Activated B cell treated with CpG ODN at 0.5 μM for 24 hours (primary cell): ENCODE results near the gene UQCRC1. TPM values are rescaled to one million over a fixed set of nuclear protein-coding genes. Genes with fewer than 3 reads are reported as not detected.

Source experiments
- ATAC-seq: fragments of 200-7000 bp; cut with Tn5 transposase; one replicate; pipeline ENCODE4 v1.10.0; 2021; ENCODE audit warnings: low read depth, mild to moderate bottlenecking, moderate library complexity
- CTCF ChIA-PET: fragments of 350-600 bp; sonication (Branson Sonifier 250); formaldehyde crosslinking; loops from one replicate; lab custom pipeline; 2021; ENCODE audit warnings: antibody characterized with exemption; lab: Charles Lee
- POLR2A ChIA-PET: fragments of 350-600 bp; sonication (Branson Sonifier 250); formaldehyde crosslinking; loops from one replicate; lab custom pipeline; 2021; ENCODE audit warnings: antibody characterized with exemption; lab: Charles Lee
- DNase-seq: peaks from one replicate; pipeline ENCODE4 v3.0.0; 2022
- H3K27ac Mint-ChIP-seq: one replicate; pipeline ENCODE4 v1.8.0; 2020; ENCODE audit warnings: mixed read lengths
- H3K27me3 Mint-ChIP-seq: one replicate; pipeline ENCODE4 v1.8.0; 2021; ENCODE audit warnings: mixed read lengths
- H3K36me3 Mint-ChIP-seq: one replicate; pipeline ENCODE4 v1.8.0; 2021; ENCODE audit warnings: low read depth, mixed read lengths
- H3K4me1 Mint-ChIP-seq: one replicate; pipeline ENCODE4 v1.8.0; 2021; ENCODE audit warnings: mixed read lengths
- H3K4me3 Mint-ChIP-seq: one replicate; pipeline ENCODE4 v1.8.0; 2020; ENCODE audit warnings: mild to moderate bottlenecking, mixed read lengths
- H3K9me3 Mint-ChIP-seq: one replicate; pipeline ENCODE4 v1.8.0; 2020; ENCODE audit warnings: mixed read lengths
- intact Hi-C: fragments of 100-400 bp; cut with micrococcal nuclease; formaldehyde crosslinking; loops from one replicate; pipeline ENCODE4 v1.15.1; 2024
- total RNA-seq: library from RNA; stranded (reverse); gene quantifications from 2 replicates; pipeline ENCODE4 v1.2.3, GENCODE V29; 2022
- TF ChIP-seq, protein P1 (sequence below): fragments of 200-600 bp; IDR thresholded peaks from one replicate; pipeline ENCODE4 v1.8.0; 2022; ENCODE audit warnings: antibody characterized with exemption, mild to moderate bottlenecking

Gene UQCRC1
- total RNA-seq, 1 donor from 2014 or later = 117 TPM

DNA sequence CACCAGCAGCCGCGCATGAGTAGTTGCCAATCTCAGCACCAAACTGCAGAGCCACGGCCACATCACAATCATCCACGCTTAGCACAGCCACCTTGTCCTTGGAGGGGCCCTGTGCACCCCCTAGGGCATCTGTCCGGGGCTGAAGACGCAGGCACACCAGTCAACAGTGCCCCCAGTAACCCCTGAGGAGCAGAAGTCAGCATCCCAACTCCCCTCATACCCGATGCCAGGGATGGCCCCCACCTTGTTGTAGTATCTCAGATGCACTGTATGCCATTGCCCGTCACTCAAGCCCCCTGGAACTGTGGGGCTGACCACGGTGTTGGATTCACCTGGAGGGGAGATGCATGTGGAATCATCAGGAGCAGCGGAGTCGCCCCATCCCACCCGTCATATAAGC is 45.6 kb upstream of the UQCRC1 start:
- H3K9me3 Mint-ChIP-seq = no peaks in the 10 kb centered on the region
- H3K4me1 Mint-ChIP-seq = peaks cover 14% of the 10 kb centered on the region
- CTCF ChIA-PET = no interaction called here
- no peaks in the 10 kb centered on the region for H3K36me3 Mint-ChIP-seq
- H3K27me3 Mint-ChIP-seq = peaks cover 9% of the 10 kb centered on the region
- no peak for DNase-seq
- TF ChIP-seq, protein P1, sequence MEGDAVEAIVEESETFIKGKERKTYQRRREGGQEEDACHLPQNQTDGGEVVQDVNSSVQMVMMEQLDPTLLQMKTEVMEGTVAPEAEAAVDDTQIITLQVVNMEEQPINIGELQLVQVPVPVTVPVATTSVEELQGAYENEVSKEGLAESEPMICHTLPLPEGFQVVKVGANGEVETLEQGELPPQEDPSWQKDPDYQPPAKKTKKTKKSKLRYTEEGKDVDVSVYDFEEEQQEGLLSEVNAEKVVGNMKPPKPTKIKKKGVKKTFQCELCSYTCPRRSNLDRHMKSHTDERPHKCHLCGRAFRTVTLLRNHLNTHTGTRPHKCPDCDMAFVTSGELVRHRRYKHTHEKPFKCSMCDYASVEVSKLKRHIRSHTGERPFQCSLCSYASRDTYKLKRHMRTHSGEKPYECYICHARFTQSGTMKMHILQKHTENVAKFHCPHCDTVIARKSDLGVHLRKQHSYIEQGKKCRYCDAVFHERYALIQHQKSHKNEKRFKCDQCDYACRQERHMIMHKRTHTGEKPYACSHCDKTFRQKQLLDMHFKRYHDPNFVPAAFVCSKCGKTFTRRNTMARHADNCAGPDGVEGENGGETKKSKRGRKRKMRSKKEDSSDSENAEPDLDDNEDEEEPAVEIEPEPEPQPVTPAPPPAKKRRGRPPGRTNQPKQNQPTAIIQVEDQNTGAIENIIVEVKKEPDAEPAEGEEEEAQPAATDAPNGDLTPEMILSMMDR = no peak
- H3K27ac Mint-ChIP-seq = peak overlapping the region; percentile 50
- peak overlapping the region; percentile 77 for H3K4me3 Mint-ChIP-seq
- no peak for ATAC-seq
- intact Hi-C loops = no loop called here
- POLR2A ChIA-PET = interaction anchor here (0.5 kb wide), 1 partner anchor 735 kb away, joined by 4 read pairs; no protein-coding TSS in a partner anchor

DNA sequence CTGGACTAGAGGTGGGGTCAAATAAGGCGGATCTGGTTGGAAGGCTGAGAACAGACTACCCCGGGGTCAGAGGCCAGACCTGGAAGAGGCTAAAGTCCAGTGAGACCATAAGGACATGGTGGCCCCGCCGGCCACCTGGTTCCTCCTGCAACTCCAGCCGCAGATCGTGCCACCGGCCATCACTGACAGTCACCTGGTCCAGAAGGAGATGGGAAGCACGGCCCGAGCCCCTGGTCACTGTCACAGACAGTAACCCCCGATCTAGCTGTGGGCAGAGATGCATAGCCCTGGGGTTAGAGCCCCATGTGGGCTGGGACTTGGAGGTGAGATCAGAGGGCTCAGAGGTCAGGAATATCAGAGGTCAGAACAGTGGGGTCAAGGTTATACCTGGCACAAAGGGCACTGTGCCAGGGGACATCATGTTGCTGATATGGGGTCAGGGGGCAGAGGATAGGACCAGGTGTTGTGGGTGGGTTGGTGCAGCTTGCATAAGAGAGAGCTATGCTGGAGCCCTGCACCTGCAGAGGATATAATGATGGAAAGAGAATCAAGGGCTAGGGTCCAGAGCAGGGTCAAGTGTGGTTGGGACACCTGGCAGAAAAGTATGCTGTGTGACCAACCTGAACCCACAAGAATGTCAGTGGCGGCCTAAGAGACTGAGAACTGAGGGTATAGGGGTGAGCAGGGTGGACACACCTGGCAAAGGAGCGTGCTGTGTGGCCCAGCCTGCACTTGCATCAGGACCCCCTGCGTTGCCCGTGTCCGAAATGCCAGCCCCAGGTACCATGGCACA is 43.7 kb upstream of the UQCRC1 start:
- Mint-ChIP-seq H3K9me3 (no peaks in the 10 kb centered on the region), H3K4me3 (peak overlapping the region; percentile 1), H3K27me3 (peaks cover 2% of the 10 kb centered on the region), H3K4me1 (peaks cover 12% of the 10 kb centered on the region), H3K36me3 (no peaks in the 10 kb centered on the region), H3K27ac (no peak overlapping the region)
- CTCF ChIA-PET = no interaction called here
- no peak for DNase-seq
- TF ChIP-seq, protein P1 = no peak
- no peak for ATAC-seq
- POLR2A ChIA-PET = no interaction called here
- intact Hi-C loops = no loop called here

DNA sequence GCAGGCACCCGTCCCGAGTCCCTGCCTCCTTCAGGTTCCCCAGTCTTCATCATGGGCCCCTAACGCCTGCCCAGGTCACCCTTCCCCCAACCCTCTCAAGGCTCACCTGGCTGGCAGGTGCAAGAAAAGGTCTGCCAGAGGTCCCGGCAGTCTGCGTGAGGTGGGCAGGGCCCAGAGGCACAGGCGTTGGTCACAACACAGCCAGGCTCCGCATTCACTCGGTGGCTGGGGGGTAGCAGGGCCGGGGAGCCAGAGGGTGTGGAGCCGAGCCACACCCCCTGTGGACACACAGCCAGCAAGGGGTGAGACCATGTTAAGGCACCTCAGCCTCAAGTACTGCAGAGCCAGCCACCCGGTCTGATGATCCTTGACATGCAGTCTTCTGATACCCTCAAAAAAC is 42.3 kb upstream of the UQCRC1 start:
- Mint-ChIP-seq H3K4me1 (peaks cover 8% of the 10 kb centered on the region), H3K9me3 (no peaks in the 10 kb centered on the region), H3K27ac (no peak overlapping the region), H3K27me3 (no peaks in the 10 kb centered on the region), H3K4me3 (no peak overlapping the region), H3K36me3 (no peaks in the 10 kb centered on the region)
- intact Hi-C loops = no loop called here
- ChIA-PET POLR2A (no interaction called here), CTCF (no interaction called here)
- DNase-seq (no peak), ATAC-seq (no peak)
- TF ChIP-seq, protein P1 = no peak

DNA sequence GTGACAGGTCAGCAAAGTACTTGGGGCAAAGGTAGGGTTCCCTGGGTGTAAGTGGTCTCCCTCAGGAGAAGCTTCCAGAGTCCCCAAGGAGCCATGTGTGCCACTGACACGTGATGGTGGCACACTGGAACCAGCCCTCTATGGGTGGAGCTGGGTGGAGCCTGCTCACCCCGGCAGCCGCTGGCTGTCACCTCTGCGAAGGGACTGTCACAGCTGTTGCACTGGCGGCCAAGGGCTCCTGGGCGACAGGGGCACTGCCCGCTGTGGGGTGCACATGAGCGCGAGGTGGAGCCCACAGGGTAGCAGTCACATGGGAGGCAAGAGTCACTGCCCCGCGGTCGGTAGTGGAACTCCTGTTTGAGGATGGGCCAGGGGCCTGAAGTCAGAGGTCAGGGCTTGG is 41.3 kb upstream of the UQCRC1 start:
- Mint-ChIP-seq H3K36me3 (no peaks in the 10 kb centered on the region), H3K4me1 (peaks cover 5% of the 10 kb centered on the region), H3K27ac (no peak overlapping the region), H3K9me3 (no peaks in the 10 kb centered on the region), H3K4me3 (no peak overlapping the region), H3K27me3 (no peaks in the 10 kb centered on the region)
- DNase-seq (no peak), ATAC-seq (no peak)
- intact Hi-C loops = no loop called here
- POLR2A ChIA-PET = no interaction called here
- CTCF ChIA-PET = no interaction called here
- TF ChIP-seq, protein P1 = no peak

DNA sequence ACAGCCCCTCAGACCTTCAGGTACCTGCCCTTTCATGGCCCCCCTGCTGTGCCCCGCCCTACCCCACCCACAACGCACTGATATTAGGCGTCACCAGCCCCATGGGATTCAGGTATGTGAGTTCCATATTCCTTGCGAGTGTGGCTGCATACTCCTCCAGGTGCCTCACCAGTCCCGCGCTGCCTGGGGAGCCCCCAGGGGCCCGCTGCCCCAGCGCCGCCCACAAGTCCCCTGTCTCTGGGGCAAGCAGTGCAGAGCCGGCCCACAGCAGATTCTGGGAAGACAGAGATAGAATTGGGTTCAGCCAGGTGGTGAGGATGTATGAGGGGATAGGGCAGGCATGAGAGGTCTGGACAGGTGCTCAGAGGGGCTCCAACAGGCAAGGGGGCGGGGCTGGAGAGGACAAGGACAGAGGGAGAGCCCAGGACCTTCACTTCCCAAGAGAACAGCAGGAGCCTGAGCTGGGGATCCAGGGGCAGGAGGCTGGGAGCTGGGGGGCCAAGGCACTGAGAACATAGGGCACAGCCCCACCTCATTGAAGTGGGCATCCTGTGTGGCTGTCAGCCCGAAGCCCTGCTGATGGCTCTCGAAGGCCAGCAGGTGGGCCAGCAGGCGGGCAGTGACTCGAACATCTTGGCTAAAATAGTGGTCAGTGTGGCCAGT is 38.9 kb upstream of the UQCRC1 start:
- TF ChIP-seq, protein P1 = no peak
- H3K9me3 Mint-ChIP-seq = no peaks in the 10 kb centered on the region
- no peaks in the 10 kb centered on the region for H3K4me1 Mint-ChIP-seq
- H3K36me3 Mint-ChIP-seq = no peaks in the 10 kb centered on the region
- H3K27me3 Mint-ChIP-seq = no peaks in the 10 kb centered on the region
- no peak overlapping the region for H3K27ac Mint-ChIP-seq
- ChIA-PET CTCF (no interaction called here), POLR2A (no interaction called here)
- ATAC-seq (no peak), DNase-seq (no peak)
- intact Hi-C loops = no loop called here
- no peak overlapping the region for H3K4me3 Mint-ChIP-seq
